OCI-LY7 (cell line): ENCODE results near the gene RUFY2.

Experiments used
- EZH2phosphoT487 ChIP-seq: fragments of 200-600 bp; sonication (generic); IDR thresholded peaks from 2 replicates; pipeline ENCODE4 v1.6.1; 2018; ENCODE audit warnings: low read depth, borderline replicate concordance, mild to moderate bottlenecking, mixed run types, antibody characterized with exemption, low read length, moderate library complexity, mixed read lengths
- TF ChIP-seq, protein P1 (sequence below): fragments of 200-600 bp; sonication (generic); conservative IDR thresholded peaks from 2 replicates; pipeline ENCODE4 v1.5.1; 2014; ENCODE audit warnings: mild to moderate bottlenecking, antibody characterized with exemption, low read length, moderate library complexity, mixed read lengths

GRCh38 chr10:68302503-68302823, 104.6 kb downstream of the RUFY2 start:
- TF ChIP-seq, protein P1, sequence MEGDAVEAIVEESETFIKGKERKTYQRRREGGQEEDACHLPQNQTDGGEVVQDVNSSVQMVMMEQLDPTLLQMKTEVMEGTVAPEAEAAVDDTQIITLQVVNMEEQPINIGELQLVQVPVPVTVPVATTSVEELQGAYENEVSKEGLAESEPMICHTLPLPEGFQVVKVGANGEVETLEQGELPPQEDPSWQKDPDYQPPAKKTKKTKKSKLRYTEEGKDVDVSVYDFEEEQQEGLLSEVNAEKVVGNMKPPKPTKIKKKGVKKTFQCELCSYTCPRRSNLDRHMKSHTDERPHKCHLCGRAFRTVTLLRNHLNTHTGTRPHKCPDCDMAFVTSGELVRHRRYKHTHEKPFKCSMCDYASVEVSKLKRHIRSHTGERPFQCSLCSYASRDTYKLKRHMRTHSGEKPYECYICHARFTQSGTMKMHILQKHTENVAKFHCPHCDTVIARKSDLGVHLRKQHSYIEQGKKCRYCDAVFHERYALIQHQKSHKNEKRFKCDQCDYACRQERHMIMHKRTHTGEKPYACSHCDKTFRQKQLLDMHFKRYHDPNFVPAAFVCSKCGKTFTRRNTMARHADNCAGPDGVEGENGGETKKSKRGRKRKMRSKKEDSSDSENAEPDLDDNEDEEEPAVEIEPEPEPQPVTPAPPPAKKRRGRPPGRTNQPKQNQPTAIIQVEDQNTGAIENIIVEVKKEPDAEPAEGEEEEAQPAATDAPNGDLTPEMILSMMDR = no peak; the same call in 1 of the 2 replicates
- TF ChIP-seq EZH2phosphoT487 = no peak
